Gastroesophageal sphincter (tissue), 4 donors: ENCODE results near the gene TAF12. TPM values are rescaled to one million over a fixed set of nuclear protein-coding genes. Genes with fewer than 3 reads are reported as not detected.
"Not testable (repeated sequence)": the region's sequence is repeated elsewhere in the genome, so short reads cannot be mapped to it uniquely, and the experiment has no call there.

ENCODE experiments used
- ATAC-seq: fragments of 150-250 bp; one replicate; pipeline ENCODE4 v1.9.1; 2016; ENCODE audit warnings: mild to moderate bottlenecking, moderate library complexity
- H3K27ac ChIP-seq, 4 donors: fragments of 200-600 bp; sonication (generic) in 3 of 4; 1 replicate in 3 of 4; 2 replicates in 1 of 4; pipeline ENCODE4 v1.5.1; 2016 to 2019
- H3K27me3 ChIP-seq: fragments of 200-600 bp; sonication (generic); one replicate; pipeline ENCODE4 v1.5.1; 2019
- H3K36me3 ChIP-seq, 2 donors: fragments of 200-600 bp; sonication (generic); one replicate each; pipeline ENCODE4 v1.5.1; 2019; ENCODE audit warnings: control low read depth in 1 of 2
- H3K4me1 ChIP-seq, 3 donors: fragments of 200-600 bp; sonication (generic); 1 replicate in 2 of 3; 2 replicates in 1 of 3; pipeline ENCODE4 v1.5.1; 2016 to 2019; ENCODE audit warnings: control low read depth in 2 of 3
- H3K4me3 ChIP-seq, 2 donors: fragments of 200-600 bp; sonication (generic); one replicate each; pipeline ENCODE4 v1.5.1; 2019; ENCODE audit warnings: mild to moderate bottlenecking in 1 of 2, moderate library complexity in 1 of 2
- H3K9me3 ChIP-seq, 3 donors: fragments of 200-600 bp; sonication (generic); one replicate each; pipeline ENCODE4 v1.5.1; 2017 to 2019; ENCODE audit warnings: control low read depth in 2 of 3
- CTCF ChIP-seq, 4 experiments: fragments of 200-600 bp in 2 of 4; fragments of 450-650 bp in 2 of 4; sonication (generic) in 1 of 4; IDR thresholded peaks; one replicate each; pipeline ENCODE4 v1.5.1; 2017 to 2019; ENCODE audit warnings: antibody characterized with exemption in 4 of 4, mild to moderate bottlenecking in 2 of 4, moderate library complexity in 2 of 4
- EP300 ChIP-seq: sonication (generic); formaldehyde crosslinking; IDR thresholded peaks from one replicate; pipeline ENCODE4 v1.6.1; 2017; ENCODE audit warnings: antibody characterized with exemption, mild to moderate bottlenecking
- POLR2A ChIP-seq, 2 donors: fragments of 450-650 bp; IDR thresholded peaks; one replicate each; pipeline ENCODE4 v1.6.1; 2017; ENCODE audit warnings: antibody characterized with exemption in 2 of 2, mild to moderate bottlenecking in 2 of 2, moderate library complexity in 1 of 2
- POLR2AphosphoS5 ChIP-seq: sonication (generic); formaldehyde crosslinking; IDR thresholded peaks from one replicate; pipeline ENCODE4 v1.6.1; 2017; ENCODE audit warnings: antibody characterized with exemption
- WGBS, 2 donors: methylation state at CpG; one replicate each; pipeline ENCODE4 v1.1.5; 2018; ENCODE audit warnings: low coverage in 1 of 2; 5-methylcytosine and 5-hydroxymethylcytosine counted together
- total RNA-seq, 4 donors: library from RNA; depleted of rRNA; stranded (reverse); fragments of >200 nt; gene quantifications; one replicate each; pipeline ENCODE4 v1.1.0, GENCODE V29; 2016

Gene TAF12, protein sequence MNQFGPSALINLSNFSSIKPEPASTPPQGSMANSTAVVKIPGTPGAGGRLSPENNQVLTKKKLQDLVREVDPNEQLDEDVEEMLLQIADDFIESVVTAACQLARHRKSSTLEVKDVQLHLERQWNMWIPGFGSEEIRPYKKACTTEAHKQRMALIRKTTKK
- 10 to 100 TPM; 12.4 to 22.3 (median 16.7) TPM for total RNA-seq

DNA sequence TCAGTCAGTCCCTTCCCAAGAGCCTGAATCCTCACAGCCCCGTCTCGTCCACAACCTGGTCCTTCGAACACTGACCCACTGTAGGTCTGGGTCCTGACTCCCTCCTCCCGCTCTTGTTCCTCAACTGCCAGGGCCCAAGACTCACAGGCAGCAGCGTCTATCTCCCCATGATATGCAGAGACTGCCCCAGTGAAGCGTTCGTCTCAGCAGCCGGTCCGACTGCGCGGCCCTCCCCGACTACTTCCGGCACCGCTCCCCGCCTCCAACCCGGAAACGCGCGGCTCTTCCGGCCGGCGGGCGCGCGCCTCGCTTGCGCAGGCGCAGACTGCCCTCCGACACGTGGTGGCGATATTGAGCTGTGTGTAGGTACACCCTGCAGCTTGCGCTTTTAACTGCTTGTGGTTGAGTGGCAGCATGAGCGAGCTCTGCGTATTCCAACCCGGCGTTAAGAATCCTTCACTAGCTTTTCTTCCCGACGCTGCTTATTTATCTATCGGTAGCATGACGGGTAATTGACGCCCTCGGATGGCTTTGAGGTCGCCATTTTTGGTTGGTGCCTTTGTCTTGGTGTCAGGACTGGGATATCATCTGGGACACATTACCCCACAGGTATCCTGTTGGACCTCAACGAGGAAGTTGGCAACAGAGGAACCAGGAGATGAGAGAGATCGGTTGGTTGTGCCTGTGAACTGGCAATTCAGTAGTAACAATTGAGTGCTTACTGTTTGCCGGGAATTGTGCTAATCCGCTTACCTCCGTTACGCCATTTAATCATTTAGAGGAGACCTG lies at the start of gene TAF12:
Gene TAF12, minus strand, starts transcription at position 221 of the 789 bp plus-strand sequence. CDS start 20,986 bp downstream, outside the sequence.
- Histone ChIP-seq H3K27me3 (no peaks in the 10 kb centered on the region), H3K27ac (peak within 1 kb of the TSS; percentile 70 to 92 (median 88)), H3K4me1 (peaks cover 0 to 54% (median 13%) of the 10 kb centered on the region in 3 donors), H3K4me3 (peak within 1 kb of the TSS; percentile 74 to 78), H3K36me3 (no peaks in the 10 kb centered on the region), H3K9me3 (no peaks in the 10 kb centered on the region)
- TF ChIP-seq POLR2AphosphoS5 (peak; percentile 93), POLR2A (IDR thresholded peaks at IDR 0.05) (peak; percentile 95 to 96), EP300 (no peak), CTCF (IDR thresholded peaks at IDR 0.05) (peak in 3 of 4 experiments; percentile 47 to 63 (median 62))
- WGBS, 2 donors, result 0% methylated on average over 3 of the region's 49 CpGs
- ATAC-seq, result peak; percentile 97

GRCh38 chr1:28691627-28692026 lies 48.8 kb upstream of the TAF12 start:
- H3K4me3 ChIP-seq, H3K9me3 ChIP-seq, ATAC-seq, H3K4me1 ChIP-seq, H3K27me3 ChIP-seq, H3K27ac ChIP-seq: not testable (repeated sequence)
- H3K36me3 ChIP-seq, result peaks cover 0 to 75% of the 10 kb centered on the region in 2 donors
- 70 to 92% methylated on average over 1 of the region's 1 CpG for WGBS, 2 donors

DNA sequence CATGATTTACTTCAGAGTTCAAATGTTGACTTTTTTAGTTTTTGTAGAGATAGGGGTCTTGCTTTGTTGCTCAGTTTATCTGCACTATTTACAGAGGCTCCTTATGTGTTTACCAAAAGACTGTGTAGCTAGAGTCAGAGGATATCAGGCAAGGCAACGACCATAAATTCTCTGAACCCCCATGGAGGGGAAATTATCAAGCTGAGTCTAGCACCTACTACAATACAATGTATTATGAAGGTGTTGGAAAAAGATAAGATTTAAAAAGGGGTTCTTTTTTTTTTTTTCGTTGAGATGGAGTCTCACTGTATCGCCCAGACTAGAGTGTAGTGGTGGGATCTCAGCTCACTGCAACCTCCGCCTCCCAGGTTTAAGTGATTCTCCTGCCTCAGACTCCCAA lies 42.1 kb upstream of the TAF12 start:
- Histone ChIP-seq H3K4me3 (no peak overlapping the region), H3K4me1 (no peaks in the 10 kb centered on the region), H3K27me3 (no peaks in the 10 kb centered on the region), H3K9me3 (no peaks in the 10 kb centered on the region), H3K27ac (no peak overlapping the region), H3K36me3 (peaks cover 0 to 72% of the 10 kb centered on the region in 2 donors)
- WGBS, 2 donors, result 83 to 86% methylated on average over 3 to 4 of the region's 4 CpGs
- no peak for ATAC-seq
- TF ChIP-seq EP300 (no peak), CTCF (IDR thresholded peaks at IDR 0.05) (no peak), POLR2AphosphoS5 (no peak), POLR2A (IDR thresholded peaks at IDR 0.05) (no peak)

DNA sequence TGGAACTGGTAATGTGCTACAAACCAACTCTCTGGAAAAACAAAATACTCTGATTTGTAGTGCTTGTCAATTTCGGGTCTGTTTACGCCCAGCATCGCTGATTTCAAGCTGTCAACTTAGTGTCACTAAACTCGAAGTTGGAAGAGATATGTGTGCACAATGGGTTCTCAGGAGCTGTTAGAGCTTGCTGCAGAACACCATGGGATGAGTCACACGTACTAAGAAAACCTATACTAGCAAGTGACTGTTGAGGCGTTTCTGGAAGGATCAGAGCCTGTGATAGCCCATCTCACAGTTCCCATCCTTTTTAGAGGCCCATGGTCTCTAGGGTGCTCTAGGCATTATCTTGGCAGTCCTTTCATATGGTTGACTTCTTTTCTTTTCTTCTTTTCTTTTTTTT lies 40.0 kb upstream of the TAF12 start:
- H3K36me3 ChIP-seq, result peaks cover 0 to 61% of the 10 kb centered on the region in 2 donors
- TF ChIP-seq EP300 (no peak), POLR2AphosphoS5 (no peak), CTCF (IDR thresholded peaks at IDR 0.05) (no peak), POLR2A (IDR thresholded peaks at IDR 0.05) (no peak)
- no peak overlapping the region for H3K27ac ChIP-seq
- ATAC-seq, result no peak
- H3K4me1 ChIP-seq, result no peaks in the 10 kb centered on the region
- 91% methylated on average over 4 to 6 of the region's 6 CpGs for WGBS, 2 donors
- H3K9me3 ChIP-seq, result no peaks in the 10 kb centered on the region
- no peaks in the 10 kb centered on the region for H3K27me3 ChIP-seq
- no peak overlapping the region for H3K4me3 ChIP-seq

GRCh38 chr1:28680151-28680550 lies 37.3 kb upstream of the TAF12 start:
- Histone ChIP-seq H3K27ac (no peak overlapping the region), H3K36me3 (peaks cover 0 to 42% of the 10 kb centered on the region in 2 donors), H3K4me3 (no peak overlapping the region), H3K27me3 (no peaks in the 10 kb centered on the region), H3K4me1 (no peaks in the 10 kb centered on the region), H3K9me3 (no peaks in the 10 kb centered on the region)
- 89 to 100% methylated on average over 1 to 4 of the region's 4 CpGs for WGBS, 2 donors
- no peak for TF ChIP-seq POLR2A (IDR thresholded peaks at IDR 0.05)
- no peak for TF ChIP-seq POLR2AphosphoS5
- no peak for TF ChIP-seq CTCF (IDR thresholded peaks at IDR 0.05)
- no peak for TF ChIP-seq EP300
- no peak for ATAC-seq
